GM21619 (cell line): ENCODE measurements around the gene NPIPA2.
A peak's percentile ranks its signal among the peaks of the same experiment; 100 is the strongest.
"Not testable (repeated sequence)": the region's sequence is repeated elsewhere in the genome, so short reads cannot be mapped to it uniquely, and the experiment has no call there.

Source experiments
- ATAC-seq: cut with Tn5 transposase; IDR thresholded peaks from one replicate; pipeline ENCODE4 v1.9.1; 2021; ENCODE audit not compliant: unreplicated experiment

Gene NPIPA2

DNA sequence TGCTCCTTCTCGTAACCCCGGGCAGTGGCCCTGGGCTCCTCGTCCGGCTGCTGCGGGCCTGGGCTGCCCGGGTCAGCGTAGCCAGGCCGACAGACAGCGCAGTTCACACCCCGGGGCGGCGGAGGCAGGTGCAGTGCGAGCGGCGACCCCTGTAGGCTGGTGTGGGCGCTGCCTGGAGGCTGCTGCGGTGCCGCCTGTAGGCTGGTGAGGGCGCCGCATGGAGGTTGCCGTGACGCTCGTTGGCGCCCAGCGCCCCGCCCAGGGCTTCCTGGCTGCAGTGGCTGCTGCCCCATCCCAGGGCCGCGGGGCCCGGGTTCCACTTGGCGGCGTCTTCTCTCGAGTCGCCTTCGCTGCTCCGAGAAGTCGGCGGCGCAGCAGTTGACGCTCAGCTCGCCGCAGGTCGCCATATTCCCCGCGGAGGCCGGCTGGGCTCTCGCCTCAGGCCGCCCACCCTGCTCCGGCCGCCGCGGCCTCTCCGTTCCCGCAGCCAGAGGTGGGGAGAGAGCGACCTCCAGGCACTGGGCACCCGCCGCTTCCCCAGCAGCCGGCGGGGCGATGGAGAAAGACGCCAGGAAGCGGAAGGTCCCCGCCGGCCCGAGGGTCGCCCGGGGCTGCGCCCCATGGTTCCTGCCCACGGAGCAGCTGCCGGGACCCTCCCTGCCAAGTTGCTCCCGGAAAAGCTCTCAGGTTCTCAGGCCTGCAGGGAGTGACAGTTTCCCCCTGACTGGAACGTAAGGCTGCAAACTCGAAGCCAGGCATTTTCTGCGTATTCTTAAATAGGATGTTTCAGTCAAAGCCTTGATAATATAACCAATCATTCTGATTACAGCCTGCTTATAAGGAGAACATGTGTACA is at the start of gene NPIPA2:
TSS of gene NPIPA2 (plus strand) at position 261 of the 856 bp plus-strand sequence. CDS start 5,533 bp downstream, outside the sequence.
- peak; percentile 94 for ATAC-seq

DNA sequence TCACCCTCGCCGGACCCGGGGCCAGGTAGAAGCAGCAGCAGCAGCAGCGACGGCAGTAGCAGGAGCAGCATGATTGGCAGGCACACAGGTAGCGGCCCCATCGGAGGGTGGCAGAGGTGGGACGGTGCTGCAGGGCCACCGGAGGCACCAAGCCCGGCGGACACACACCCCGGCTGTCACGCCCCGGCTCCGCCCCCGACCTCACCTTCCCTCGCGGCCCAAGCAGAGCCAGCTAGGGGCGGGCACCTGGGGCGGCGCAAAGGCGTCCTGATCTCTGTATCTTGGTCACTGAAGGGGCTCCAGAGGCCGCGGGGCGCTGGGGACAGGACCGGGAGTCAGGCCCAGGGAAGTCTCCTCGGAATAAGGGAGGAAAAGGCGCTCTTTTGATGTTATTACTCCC is 48.2 kb upstream of the NPIPA2 start, which contains the start of gene PLA2G10:
TSS of gene PLA2G10 (minus strand) at position 180 of the 400 bp plus-strand sequence. CDS start at position 101, 79 bp downstream.
- not testable (repeated sequence) for ATAC-seq

DNA sequence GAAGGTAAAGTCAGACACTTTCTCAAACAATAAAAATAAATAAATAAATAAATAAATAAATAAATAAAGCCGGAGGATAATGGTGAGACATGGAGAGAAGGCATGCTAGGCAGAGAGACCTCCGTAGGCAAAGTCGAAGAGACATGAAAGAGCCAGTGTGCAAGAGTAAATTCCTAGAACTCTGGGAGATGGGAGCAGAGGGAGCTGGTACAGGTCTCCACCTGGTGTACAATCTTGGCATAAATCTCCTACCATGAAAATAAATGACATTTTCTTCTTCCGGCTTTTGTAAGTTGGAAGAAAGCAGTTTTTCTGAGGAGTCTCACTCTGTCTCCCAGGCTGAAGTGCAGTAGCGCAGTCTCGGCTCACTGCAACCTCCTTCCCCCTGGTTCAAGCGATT is 40.5 kb upstream of the NPIPA2 start:
- not testable (repeated sequence) for ATAC-seq

DNA sequence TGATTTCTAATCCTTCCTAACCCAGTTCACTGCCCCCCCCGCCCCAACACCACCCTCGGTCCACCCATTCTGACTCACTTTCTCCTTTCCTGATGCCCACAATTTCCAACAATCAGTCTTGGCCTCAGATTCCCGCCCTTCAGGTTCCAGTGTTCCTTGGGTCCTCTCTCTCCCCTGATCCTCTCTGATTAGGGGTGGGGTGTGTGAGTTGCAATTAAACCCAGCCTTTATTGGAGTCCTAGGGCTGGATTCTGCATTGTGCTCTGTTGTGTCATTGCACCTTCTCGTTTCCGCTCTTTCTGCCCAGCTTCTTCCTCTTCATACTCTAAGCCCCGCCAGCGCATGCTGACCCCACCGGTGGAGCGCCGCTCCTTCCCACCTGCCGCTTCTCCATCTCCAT is 39.7 kb upstream of the NPIPA2 start:
- not testable (repeated sequence) for ATAC-seq

DNA sequence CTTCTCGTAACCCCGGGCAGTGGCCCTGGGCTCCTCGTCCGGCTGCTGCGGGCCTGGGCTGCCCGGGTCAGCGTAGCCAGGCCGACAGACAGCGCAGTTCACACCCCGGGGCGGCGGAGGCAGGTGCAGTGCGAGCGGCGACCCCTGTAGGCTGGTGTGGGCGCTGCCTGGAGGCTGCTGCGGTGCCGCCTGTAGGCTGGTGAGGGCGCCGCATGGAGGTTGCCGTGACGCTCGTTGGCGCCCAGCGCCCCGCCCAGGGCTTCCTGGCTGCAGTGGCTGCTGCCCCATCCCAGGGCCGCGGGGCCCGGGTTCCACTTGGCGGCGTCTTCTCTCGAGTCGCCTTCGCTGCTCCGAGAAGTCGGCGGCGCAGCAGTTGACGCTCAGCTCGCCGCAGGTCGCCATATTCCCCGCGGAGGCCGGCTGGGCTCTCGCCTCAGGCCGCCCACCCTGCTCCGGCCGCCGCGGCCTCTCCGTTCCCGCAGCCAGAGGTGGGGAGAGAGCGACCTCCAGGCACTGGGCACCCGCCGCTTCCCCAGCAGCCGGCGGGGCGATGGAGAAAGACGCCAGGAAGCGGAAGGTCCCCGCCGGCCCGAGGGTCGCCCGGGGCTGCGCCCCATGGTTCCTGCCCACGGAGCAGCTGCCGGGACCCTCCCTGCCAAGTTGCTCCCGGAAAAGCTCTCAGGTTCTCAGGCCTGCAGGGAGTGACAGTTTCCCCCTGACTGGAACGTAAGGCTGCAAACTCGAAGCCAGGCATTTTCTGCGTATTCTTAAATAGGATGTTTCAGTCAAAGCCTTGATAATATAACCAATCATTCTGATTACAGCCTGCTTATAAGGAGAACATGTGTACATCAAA is 38.9 kb upstream of the NPIPA2 start, which contains the start of gene NPIPA3:
TSS of gene NPIPA3 (plus strand) at position 256 of the 856 bp plus-strand sequence. CDS start 5,533 bp downstream, outside the sequence.
- ATAC-seq, result peak; percentile 95

DNA sequence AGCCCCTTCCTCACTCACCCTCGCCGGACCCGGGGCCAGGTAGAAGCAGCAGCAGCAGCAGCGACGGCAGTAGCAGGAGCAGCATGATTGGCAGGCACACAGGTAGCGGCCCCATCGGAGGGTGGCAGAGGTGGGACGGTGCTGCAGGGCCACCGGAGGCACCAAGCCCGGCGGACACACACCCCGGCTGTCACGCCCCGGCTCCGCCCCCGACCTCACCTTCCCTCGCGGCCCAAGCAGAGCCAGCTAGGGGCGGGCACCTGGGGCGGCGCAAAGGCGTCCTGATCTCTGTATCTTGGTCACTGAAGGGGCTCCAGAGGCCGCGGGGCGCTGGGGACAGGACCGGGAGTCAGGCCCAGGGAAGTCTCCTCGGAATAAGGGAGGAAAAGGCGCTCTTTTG is 9.1 kb upstream of the NPIPA2 start:
- ATAC-seq, result not testable (repeated sequence)

DNA sequence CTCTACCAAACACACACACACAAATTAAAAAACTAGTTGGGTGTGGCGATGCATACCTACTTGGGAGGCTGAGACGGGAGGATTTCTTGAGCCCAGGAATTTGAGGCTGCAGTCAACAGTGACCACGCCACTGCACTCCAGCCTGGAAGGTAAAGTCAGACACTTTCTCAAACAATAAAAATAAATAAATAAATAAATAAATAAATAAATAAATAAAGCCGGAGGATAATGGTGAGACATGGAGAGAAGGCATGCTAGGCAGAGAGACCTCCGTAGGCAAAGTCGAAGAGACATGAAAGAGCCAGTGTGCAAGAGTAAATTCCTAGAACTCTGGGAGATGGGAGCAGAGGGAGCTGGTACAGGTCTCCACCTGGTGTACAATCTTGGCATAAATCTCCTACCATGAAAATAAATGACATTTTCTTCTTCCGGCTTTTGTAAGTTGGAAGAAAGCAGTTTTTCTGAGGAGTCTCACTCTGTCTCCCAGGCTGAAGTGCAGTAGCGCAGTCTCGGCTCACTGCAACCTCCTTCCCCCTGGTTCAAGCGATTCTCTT is 1.4 kb upstream of the NPIPA2 start:
- ATAC-seq, result not testable (repeated sequence)

DNA sequence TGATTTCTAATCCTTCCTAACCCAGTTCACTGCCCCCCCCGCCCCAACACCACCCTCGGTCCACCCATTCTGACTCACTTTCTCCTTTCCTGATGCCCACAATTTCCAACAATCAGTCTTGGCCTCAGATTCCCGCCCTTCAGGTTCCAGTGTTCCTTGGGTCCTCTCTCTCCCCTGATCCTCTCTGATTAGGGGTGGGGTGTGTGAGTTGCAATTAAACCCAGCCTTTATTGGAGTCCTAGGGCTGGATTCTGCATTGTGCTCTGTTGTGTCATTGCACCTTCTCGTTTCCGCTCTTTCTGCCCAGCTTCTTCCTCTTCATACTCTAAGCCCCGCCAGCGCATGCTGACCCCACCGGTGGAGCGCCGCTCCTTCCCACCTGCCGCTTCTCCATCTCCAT is 539 bp upstream of the NPIPA2 start:
- not testable (repeated sequence) for ATAC-seq

DNA sequence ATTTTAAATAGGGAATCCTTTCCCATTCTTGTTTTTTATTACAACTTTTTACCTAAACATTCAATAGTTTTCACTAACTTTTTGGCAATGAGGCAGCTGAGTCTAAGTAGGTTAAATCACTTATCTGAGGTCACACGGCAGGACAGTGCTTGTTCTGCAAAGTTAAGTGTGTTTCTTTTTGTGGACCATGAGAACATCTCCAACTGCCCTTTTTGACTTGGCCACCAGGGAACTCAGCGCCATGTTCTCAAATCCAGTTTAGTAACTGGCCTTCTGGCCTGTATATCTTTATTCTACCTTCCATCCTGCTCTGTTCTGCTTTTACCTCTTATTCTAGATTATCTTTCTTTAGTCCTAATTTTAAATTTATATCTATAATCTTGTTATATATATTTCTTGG is 31.3 kb downstream of the NPIPA2 start:
- ATAC-seq, result not testable (repeated sequence)

DNA sequence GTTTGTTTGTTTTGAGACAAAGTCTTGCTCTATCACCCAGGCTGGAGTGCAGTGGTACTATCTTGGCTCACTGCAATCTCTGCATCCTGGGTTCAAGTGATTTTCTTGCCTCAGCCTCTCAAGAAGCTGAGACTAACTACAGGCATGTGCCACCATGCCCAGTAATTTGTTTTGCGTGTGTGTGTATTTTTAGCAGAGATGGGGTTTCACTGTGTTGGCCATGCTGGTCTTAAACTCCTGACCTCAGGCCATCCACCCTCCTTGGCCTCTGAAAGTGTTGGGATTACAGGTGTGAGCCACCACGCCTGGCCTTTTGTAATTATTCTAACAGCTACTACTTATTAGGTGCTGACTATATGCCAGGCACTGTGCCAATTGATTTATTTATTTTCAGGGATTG is 33.3 kb downstream of the NPIPA2 start:
- ATAC-seq, result not testable (repeated sequence)

DNA sequence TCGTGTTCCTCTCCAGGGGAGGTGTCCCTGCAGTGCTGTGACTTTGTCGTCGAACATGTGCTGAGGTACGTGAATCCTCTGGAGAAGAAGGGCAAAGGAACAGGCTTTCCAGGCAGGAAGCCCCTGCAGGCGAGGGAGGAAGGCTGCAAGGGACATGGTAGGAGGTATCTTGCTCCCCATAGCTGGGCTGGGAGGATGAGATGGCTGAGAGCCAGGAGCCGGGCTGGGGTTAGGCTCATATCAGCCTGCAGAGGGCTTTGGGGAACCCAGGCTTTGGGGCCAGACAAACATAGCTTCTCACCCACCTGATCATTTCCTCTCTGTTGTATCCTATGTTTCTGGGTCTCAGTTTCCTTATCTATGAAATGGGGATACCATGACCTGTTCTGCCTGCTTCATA is 34.4 kb downstream of the NPIPA2 start:
- not testable (repeated sequence) for ATAC-seq

DNA sequence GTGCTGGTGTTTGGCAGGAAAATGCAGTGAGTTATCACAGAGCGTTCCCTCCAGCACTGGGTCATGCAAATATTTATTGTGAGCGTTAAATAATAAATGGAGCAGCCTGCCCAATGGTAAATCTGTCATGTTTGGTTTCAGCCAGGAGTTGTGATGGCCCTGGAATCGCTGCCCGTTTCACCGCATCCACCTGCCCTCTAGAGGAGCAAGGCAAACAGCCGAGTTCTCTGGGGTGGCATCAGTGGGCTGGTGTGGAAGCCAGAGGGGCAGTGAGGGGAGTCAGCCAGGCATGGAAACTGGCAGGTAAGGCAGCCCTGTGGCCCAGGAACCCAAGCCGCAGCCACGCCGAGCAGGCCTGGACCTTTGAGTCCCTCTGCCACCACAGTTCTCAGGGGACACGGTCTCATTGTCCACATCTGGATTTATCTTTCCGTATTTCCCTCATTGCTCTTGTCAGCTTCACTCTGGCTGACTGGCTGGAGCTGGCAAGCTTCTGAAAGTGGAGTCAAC is 37.1 kb downstream of the NPIPA2 start:
- not testable (repeated sequence) for ATAC-seq

DNA sequence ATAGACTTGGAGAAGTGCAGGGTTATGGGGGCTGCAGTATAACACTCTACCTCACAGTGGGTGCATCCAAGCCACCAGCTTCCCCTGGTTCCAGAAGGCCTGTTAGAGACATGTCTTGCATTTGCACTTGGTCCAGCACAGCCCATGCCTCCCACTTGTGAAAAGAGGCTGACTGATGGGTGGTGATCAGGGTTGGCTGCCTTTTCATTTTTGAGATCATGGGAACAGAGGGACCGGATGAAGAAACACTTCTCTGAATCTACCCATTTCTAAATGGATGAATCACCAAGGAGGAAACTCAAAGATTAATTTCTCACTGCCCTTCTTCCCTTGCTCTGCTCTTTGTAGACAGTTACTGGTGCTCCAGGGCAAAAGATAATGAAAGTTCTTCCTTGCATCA is 43.8 kb downstream of the NPIPA2 start:
- ATAC-seq, result not testable (repeated sequence)

DNA sequence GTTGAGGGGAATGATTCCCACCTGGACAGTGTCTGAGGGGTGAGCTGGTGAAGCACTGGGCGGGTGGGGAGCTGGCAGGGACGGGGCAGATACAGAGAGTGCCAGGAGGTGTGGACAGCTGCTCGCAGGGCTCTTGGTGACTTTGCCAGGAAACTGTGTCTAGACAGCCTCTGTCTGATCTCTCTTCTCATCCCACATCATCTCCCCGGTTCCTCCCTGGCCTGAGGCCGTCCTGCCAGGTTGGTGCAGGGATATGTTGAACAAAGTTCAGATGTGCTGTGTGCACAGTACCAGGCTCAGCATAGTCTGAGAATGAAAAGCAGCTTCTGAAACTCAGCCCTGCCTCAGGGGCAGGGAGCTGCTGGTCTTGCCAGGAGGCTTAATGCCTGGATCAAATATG is 47.2 kb downstream of the NPIPA2 start:
- not testable (repeated sequence) for ATAC-seq

DNA sequence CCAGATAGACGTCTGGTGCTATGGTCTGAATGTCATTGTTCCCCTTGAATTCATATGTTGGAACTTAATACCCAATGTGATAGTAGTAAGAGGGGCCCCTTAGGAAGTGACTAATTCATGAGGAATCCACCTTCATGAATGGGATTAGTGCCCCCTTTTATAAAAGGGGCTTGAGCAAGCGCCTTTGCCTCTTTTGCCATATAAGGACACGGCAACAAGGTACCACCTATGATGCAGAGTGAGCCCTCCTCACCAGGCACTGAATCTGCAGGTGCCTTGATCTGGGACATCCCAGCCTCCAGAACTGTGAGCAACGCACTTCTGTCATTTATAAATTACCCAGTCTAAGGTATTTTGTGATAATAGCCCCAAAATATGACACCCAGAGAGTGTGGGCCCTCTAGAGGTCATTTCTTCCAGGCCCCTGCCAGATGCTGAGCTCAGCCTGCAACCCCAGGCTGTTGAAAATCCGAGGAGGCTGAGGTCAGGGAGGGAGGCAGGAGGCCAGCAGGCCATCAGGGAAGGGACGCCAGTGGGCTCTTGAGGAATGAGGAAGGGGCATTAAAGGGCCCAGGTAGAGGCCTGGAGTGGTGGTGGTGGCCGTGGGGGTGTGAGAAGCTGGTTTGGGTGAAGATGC is 48.1 kb downstream of the NPIPA2 start:
- ATAC-seq, result not testable (repeated sequence)

DNA sequence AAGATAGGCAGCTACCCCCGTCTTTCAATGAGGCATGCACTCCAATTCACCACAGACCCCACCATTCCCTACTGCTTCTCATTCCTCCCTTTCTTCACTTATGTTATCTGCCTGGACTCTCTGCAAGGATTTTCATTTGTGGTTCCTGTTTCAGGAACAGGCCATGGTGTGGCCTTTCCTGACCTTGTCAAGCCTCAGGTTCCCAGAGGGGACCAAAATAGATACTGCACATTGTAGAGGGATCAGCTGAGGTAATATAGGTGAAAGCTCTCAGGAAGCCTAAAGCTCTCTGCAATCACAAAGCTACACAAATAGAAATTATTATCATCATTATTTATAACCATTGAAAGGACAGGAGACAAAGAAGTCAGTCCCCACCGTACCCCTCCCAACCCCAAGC is 50.6 kb downstream of the NPIPA2 start:
- not testable (repeated sequence) for ATAC-seq

DNA sequence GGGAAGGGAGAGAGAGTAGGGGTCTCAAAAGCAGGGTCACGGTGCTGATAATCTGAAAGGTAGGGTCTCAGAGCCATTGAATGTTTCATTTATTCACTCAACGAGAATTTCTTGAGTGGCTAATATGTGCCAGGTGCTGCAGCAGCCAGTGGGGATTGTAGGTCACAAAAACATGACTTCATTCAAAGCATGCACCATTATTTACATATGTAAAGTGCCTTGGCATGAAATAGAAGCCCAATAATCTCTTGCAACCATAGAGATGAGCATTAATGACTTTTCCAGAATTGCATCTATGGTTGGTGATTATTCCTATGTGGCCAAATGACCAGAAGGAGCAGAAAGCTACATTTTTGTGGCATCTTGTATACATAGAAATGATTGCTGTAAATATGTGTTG is 55.2 kb downstream of the NPIPA2 start:
- ATAC-seq, result not testable (repeated sequence)

DNA sequence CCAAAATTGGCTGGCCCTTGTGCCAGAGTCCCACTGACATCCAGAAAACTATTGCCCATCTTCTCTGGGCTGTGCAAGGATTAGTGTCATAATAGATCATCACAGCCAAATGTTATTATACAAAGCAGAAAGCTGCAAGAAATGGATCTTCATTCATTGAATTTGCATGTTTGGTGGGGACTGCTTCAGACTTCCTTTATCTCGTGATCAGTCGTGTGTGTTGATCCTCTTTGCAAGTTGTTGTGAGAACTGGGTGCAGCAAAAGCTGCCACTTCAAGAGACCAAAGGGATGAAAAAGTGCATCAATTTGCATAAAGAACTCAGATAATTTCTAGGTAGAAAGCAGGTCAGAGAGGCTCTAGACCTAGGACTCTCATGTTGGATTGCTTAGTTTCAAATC is 61.2 kb downstream of the NPIPA2 start:
- not testable (repeated sequence) for ATAC-seq

DNA sequence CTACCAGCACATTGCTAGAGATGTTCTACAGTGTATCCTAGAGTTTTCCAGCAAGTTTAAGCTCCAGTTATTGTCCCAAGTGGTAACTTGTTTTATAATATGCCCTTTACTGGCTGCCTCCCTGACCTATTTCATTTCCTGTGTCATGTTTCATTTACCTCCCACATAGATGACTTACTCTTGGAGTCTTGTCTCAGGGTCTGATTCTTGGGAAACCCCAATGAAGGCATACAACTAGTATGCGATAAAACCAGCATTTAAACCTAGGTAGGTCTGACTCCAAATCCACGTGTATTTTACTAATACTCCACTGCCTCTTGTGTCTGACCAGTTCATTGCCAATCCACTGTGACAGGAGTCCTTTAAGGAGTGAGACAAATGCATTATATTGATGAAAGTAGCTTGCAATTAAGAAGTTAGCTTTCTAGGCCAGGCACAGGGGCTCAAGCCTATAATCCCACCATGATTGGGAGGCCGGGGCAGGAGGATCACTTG is 64.9 kb downstream of the NPIPA2 start:
- ATAC-seq, result not testable (repeated sequence)

DNA sequence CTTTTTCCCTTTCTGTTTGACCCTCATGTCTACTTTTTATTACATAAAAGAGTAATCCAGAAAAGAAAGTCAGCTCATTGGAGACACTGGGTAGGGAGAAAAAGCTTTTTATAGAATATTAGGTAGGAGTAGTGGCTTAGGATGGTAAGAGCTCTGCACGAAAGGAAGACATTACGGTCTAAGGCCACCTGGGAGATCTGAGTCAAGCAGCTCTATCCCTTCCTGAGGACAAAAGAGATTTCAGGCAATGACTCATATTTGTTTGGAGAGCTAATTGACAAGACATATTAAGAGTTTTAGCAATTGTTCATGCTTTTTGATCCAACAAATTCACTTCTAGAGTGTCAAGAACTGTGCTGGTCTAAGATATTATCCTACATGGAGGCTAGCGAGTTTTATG is 71.6 kb downstream of the NPIPA2 start:
- ATAC-seq, result not testable (repeated sequence)
